ENCODE measurements around the gene PAQR5.

Gene PAQR5

DNA sequence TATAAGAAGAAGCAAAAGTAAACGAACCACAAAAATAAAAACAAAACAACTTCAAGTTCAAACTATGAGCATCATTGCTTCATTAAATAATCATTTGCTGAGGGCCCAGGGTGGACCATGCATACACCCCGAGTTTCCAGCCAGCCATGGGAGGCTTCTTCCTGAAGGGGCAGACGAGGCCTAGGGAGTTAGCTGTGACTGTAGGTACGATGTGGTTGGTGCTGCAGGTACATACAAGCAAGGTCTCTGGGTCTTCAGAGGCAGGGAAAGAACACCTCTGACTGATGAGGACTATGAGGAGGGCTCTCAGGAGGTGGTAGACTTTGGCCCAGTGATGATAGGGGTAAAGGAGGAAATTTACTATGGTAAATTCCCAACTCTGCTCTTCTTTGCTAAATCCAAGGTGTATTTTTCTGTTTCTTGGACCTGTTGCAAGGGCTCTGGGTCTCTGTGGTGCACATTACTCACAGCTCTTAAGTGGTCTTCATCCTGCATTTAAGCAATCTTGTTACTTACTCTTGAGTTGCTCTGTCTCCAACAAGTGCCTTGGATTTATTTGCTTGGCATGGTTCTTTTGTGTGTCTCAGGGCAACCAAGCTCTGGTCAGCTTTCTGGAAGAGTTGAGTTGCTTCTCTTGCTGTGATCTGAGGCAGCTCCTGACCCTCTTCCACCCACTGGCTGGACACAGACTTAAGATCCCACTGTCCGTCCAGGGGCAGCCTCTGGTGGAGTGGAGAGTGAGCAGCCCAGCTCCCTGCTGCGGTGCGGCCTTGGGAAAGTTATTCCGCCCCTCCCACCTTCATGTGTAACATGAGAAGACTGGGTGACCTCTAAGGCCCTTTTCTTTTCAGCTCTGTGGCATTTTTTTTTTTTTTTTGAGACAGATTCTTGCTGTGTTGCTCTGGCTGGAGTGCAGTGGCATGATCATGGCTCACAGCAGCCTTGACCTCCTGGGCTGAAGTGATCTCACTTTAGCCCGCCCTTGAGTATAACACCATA, 59.4 kb downstream of the PAQR5 start:
- POLR2A ChIA-PET (ENCODE audit: low non-redundant PET) = no interaction called here
- TF ChIP-seq, protein P1, sequence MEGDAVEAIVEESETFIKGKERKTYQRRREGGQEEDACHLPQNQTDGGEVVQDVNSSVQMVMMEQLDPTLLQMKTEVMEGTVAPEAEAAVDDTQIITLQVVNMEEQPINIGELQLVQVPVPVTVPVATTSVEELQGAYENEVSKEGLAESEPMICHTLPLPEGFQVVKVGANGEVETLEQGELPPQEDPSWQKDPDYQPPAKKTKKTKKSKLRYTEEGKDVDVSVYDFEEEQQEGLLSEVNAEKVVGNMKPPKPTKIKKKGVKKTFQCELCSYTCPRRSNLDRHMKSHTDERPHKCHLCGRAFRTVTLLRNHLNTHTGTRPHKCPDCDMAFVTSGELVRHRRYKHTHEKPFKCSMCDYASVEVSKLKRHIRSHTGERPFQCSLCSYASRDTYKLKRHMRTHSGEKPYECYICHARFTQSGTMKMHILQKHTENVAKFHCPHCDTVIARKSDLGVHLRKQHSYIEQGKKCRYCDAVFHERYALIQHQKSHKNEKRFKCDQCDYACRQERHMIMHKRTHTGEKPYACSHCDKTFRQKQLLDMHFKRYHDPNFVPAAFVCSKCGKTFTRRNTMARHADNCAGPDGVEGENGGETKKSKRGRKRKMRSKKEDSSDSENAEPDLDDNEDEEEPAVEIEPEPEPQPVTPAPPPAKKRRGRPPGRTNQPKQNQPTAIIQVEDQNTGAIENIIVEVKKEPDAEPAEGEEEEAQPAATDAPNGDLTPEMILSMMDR (conservative IDR thresholded peaks at IDR 0.05; ENCODE audit: low read depth) = no peak
- no peak for DNase-seq (ENCODE audit: low spot score)
- H3K27ac ChIP-seq = no peak overlapping the region
- CTCF ChIA-PET = no interaction called here

DNA sequence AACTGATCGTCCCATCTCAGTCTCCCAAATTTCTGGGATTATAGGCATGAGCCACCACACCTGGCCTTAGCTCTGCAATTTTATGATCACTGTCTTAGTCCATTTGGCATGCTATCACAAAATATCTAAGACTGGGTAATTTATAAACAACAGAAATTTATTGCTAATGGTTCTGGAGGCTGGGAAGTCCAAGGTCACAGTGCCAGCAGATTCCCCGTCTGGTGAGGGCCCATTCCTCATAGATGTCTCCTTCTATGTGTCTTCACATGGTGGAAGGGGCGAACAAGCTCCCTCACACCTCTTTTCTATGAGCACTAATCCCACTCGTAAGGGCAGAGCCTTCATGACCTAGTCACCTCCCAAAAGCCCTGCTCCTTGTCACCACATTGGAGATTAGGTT, 60.1 kb downstream of the PAQR5 start:
- TF ChIP-seq, protein P1 (conservative IDR thresholded peaks at IDR 0.05; ENCODE audit: low read depth) = no peak
- H3K27ac ChIP-seq = no peak overlapping the region
- no peak for DNase-seq (ENCODE audit: low spot score)
- POLR2A ChIA-PET (ENCODE audit: low non-redundant PET) = no interaction called here
- CTCF ChIA-PET = no interaction called here

DNA sequence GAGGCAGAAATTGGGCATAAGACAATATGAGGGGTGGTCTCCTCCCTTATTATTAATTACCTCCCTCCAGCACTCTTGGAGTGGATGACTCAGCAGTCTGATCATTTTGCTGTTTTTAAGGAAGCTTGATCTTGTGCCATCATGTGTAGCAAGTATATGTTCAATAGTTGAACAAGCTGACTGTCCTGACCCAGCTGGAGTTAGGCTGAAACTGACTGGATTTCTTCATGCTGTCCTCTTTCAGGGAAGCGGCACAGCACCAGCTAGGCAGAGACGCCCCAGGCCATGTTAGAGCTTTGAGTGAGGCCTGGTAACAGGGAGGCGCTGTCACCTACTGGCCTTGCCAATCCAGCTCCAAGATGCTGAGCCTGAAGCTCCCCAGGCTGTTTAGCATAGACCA, 61.0 kb downstream of the PAQR5 start:
- no peak for DNase-seq (ENCODE audit: low spot score)
- TF ChIP-seq, protein P1 (conservative IDR thresholded peaks at IDR 0.05; ENCODE audit: low read depth) = no peak
- CTCF ChIA-PET = no interaction called here
- POLR2A ChIA-PET (ENCODE audit: low non-redundant PET) = no interaction called here
- no peak overlapping the region for H3K27ac ChIP-seq

DNA sequence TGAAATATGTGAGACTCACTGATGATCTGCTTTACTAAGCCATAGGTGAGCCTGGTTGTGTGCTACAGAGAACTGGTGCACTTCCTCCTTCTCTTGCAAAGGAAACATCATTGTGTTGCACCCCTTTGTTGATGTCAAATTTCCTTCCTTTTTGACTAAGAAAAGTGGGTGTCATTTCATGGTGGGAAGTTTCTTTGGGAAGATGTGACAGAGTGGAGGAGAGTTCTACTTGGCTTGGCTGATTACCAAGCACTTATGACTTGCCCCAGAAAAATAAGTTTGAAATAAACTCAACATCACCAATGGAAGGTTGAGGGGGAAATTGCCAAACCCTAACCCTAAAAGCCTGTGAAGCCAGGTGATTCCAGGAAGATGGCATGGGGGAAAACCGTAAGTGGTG, 61.9 kb downstream of the PAQR5 start:
- DNase-seq (ENCODE audit: low spot score) = no peak
- no peak overlapping the region for H3K27ac ChIP-seq
- CTCF ChIA-PET = no interaction called here
- POLR2A ChIA-PET (ENCODE audit: low non-redundant PET) = no interaction called here
- TF ChIP-seq, protein P1 (conservative IDR thresholded peaks at IDR 0.05; ENCODE audit: low read depth) = no peak

DNA sequence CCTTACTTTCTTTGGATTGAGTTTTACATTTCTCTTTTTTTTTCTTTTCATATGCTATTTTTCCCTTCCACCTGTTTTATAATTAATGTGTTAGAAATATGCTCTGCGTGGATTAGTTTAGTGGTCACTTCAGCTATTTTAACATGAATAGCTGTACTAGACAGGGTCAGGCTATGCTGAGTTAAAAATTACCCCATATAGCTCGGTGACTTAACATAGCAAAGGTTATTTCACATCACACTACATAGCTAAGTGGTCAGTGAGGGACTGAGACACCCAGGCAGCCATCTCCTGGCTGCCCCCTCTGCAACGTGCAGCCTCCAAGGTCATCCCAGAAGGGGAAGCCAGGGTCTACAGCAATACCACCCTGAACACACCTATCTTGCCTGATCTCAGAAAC, 68.5 kb downstream of the PAQR5 start:
- TF ChIP-seq, protein P1 (conservative IDR thresholded peaks at IDR 0.05; ENCODE audit: low read depth) = no peak
- CTCF ChIA-PET = interaction anchor here (0.7 kb wide), 1 partner anchor 336 kb away, joined by 3 read pairs; no protein-coding TSS in a partner anchor
- no peak for DNase-seq (ENCODE audit: low spot score)
- no peak overlapping the region for H3K27ac ChIP-seq
- POLR2A ChIA-PET (ENCODE audit: low non-redundant PET) = no interaction called here

DNA sequence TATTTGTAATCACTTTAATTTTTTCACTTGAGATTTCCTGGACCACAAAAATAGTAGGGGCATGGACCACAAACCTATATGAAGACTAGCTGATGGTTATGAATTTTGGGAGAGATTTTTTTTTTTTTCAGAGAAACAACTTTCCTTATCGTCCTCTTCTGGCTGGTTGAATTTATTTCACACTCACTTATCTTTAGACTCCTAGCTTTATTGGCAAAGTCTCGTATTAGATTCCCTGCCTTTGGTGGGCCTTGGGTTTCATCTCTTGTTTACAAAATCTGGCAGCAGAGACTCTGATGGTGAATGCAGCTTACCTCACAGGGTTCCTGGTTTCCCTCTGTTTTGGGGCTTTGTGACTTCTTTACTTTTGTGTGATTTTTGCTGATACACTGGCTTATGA, 70.9 kb downstream of the PAQR5 start:
- CTCF ChIA-PET = interaction anchor here (0.5 kb wide), 1 partner anchor 562 kb away, joined by 4 read pairs; no protein-coding TSS in a partner anchor
- no peak overlapping the region for H3K27ac ChIP-seq
- POLR2A ChIA-PET (ENCODE audit: low non-redundant PET) = no interaction called here
- TF ChIP-seq, protein P1 (conservative IDR thresholded peaks at IDR 0.05; ENCODE audit: low read depth) = no peak
- no peak for DNase-seq (ENCODE audit: low spot score)

All from RWPE1 (cell line).